Measurements from ENCODE around the gene ROBO3.

DNA sequence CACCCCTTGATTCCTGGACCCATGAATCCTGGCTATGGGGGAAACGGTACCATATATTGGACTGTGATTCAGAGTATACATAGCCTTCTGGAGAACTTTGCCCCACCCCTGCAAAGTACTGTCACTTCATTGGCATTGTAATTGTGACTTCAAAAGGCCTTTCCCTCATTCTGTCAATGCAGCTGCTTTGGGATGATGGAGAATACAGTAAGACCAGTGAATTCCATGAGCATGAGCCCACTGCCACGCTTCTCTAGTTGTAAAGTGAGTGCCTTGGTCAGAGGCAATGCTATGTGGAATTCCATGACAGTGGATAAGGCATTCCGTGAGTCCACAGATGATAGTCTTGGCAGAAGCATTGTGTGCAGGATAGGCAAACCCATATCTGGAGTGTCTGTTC lies 39.4 kb upstream of the ROBO3 start:
- TF ChIP-seq, protein P1, sequence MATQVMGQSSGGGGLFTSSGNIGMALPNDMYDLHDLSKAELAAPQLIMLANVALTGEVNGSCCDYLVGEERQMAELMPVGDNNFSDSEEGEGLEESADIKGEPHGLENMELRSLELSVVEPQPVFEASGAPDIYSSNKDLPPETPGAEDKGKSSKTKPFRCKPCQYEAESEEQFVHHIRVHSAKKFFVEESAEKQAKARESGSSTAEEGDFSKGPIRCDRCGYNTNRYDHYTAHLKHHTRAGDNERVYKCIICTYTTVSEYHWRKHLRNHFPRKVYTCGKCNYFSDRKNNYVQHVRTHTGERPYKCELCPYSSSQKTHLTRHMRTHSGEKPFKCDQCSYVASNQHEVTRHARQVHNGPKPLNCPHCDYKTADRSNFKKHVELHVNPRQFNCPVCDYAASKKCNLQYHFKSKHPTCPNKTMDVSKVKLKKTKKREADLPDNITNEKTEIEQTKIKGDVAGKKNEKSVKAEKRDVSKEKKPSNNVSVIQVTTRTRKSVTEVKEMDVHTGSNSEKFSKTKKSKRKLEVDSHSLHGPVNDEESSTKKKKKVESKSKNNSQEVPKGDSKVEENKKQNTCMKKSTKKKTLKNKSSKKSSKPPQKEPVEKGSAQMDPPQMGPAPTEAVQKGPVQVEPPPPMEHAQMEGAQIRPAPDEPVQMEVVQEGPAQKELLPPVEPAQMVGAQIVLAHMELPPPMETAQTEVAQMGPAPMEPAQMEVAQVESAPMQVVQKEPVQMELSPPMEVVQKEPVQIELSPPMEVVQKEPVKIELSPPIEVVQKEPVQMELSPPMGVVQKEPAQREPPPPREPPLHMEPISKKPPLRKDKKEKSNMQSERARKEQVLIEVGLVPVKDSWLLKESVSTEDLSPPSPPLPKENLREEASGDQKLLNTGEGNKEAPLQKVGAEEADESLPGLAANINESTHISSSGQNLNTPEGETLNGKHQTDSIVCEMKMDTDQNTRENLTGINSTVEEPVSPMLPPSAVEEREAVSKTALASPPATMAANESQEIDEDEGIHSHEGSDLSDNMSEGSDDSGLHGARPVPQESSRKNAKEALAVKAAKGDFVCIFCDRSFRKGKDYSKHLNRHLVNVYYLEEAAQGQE (IDR thresholded peaks at IDR 0.05; ENCODE audit: insufficient replicate concordance, low read depth): no peak
- TF ChIP-seq POLR2AphosphoS5 (IDR thresholded peaks at IDR 0.05; ENCODE audit: low read depth): no peak
